ENCODE results near the gene LEP. TPM values are rescaled to one million over a fixed set of nuclear protein-coding genes. Genes with fewer than 3 reads are reported as not detected.

LEP gene
- total and polyA plus RNA-seq, 2 experiments from 2014 or later: not detected

DNA sequence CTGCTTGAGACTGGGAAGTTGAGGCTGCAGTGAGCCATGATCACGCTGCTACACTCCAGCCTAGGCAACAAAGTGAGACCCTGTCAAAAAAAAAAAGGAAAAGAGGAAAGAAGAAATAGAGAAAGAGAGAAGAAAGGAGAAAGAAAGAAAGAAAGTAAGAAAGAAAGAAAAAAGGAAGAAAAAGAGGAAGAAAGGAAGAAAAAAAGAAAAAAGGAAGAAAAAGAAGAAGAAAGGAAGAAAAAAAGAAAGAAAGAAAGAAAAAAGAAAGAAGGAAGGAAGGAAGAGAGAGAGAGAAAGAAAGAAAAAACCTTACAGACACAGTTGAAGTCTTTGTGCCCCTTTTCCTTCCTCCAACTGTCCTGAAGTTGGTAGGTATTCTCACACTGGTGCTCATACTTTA, 26.6 kb upstream of the LEP start:
- TF ChIP-seq CTCF (IDR thresholded peaks at IDR 0.05; ENCODE audit: low read depth, low read length): no peak
- no peaks in the 10 kb centered on the region for H3K4me1 ChIP-seq (ENCODE audit: low read depth)
- DNase-seq (ENCODE audit: low read depth in 1 of 2, low spot score in 1 of 2): no peak
- no peaks in the 10 kb centered on the region for H3K36me3 ChIP-seq
- no peaks in the 10 kb centered on the region for H3K9me3 ChIP-seq (ENCODE audit: low read depth)
- no peak overlapping the region for H3K4me3 ChIP-seq
- H3K27ac ChIP-seq: no peak overlapping the region
- H3K27me3 ChIP-seq: peaks cover 42% of the 10 kb centered on the region

DNA sequence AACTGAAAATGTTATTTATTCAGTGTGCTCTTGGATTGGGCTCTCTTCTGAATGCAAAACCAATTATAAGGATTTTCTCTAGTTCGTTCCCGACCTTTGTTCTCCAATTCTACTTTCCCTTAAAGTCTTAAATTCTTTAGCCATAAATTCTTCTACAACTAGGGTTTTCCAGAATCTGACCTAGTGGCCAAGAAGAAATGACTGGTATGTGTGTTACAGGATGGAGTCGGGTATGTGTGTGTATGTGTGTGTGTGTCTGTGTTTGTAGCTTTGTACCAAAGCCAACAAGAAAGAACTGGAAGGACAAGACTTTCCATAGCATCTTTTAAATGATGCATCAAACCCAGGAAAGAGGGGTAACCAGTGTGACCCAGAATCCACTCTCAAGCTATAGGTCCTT, 25.8 kb upstream of the LEP start:
- no peak for TF ChIP-seq CTCF (IDR thresholded peaks at IDR 0.05; ENCODE audit: low read depth, low read length)
- H3K27ac ChIP-seq: no peak overlapping the region
- H3K4me1 ChIP-seq (ENCODE audit: low read depth): no peaks in the 10 kb centered on the region

GRCh38 chr7:128215739-128216138, 25.3 kb upstream of the LEP start:
- no peaks in the 10 kb centered on the region for H3K9me3 ChIP-seq (ENCODE audit: low read depth)
- no peak overlapping the region for H3K4me3 ChIP-seq
- H3K36me3 ChIP-seq: no peaks in the 10 kb centered on the region
- no peaks in the 10 kb centered on the region for H3K4me1 ChIP-seq (ENCODE audit: low read depth)
- peaks cover 47% of the 10 kb centered on the region for H3K27me3 ChIP-seq
- peak in 1 of 2 donors; percentile 85 for DNase-seq (ENCODE audit: low read depth in 1 of 2, low spot score in 1 of 2)
- H3K27ac ChIP-seq: no peak overlapping the region
- TF ChIP-seq CTCF (IDR thresholded peaks at IDR 0.05; ENCODE audit: low read depth, low read length): no peak

More for the DNA sequence above, 25.8 kb upstream of the LEP start:
- Histone ChIP-seq H3K9me3 (ENCODE audit: low read depth) (no peaks in the 10 kb centered on the region), H3K4me3 (no peak overlapping the region), H3K27me3 (peaks cover 47% of the 10 kb centered on the region), H3K36me3 (no peaks in the 10 kb centered on the region)
- peak in 1 of 2 donors; percentile 87 for DNase-seq (ENCODE audit: low read depth in 1 of 2, low spot score in 1 of 2)

- no peaks in the 10 kb centered on the region for H3K36me3 ChIP-seq
- TF ChIP-seq CTCF (IDR thresholded peaks at IDR 0.05; ENCODE audit: low read depth, low read length): no peak
- no peaks in the 10 kb centered on the region for H3K9me3 ChIP-seq (ENCODE audit: low read depth)
- H3K27me3 ChIP-seq: peaks cover 41% of the 10 kb centered on the region
- DNase-seq (ENCODE audit: low read depth in 1 of 2, low spot score in 1 of 2): peak in 1 of 2 donors; percentile 84
- H3K27ac ChIP-seq: no peak overlapping the region
- no peak overlapping the region for H3K4me3 ChIP-seq
- H3K4me1 ChIP-seq (ENCODE audit: low read depth): no peaks in the 10 kb centered on the region
These were observed 23.9 kb upstream of the LEP start for GRCh38 chr7:128217030-128217805.

GRCh38 chr7:128217967-128218652, 23.0 kb upstream of the LEP start:
- no peaks in the 10 kb centered on the region for H3K4me1 ChIP-seq (ENCODE audit: low read depth)
- H3K9me3 ChIP-seq (ENCODE audit: low read depth): no peaks in the 10 kb centered on the region
- no peaks in the 10 kb centered on the region for H3K36me3 ChIP-seq
- peaks cover 41% of the 10 kb centered on the region for H3K27me3 ChIP-seq
- no peak for DNase-seq (ENCODE audit: low read depth in 1 of 2, low spot score in 1 of 2)
- no peak overlapping the region for H3K27ac ChIP-seq
- H3K4me3 ChIP-seq: no peak overlapping the region
- peak; percentile 12 for TF ChIP-seq CTCF (IDR thresholded peaks at IDR 0.05; ENCODE audit: low read depth, low read length)

Measured in cardiac muscle cell (in vitro differentiated cells and primary cell).